Measurements from ENCODE around the gene FAM83F.

The FAM83F gene

DNA sequence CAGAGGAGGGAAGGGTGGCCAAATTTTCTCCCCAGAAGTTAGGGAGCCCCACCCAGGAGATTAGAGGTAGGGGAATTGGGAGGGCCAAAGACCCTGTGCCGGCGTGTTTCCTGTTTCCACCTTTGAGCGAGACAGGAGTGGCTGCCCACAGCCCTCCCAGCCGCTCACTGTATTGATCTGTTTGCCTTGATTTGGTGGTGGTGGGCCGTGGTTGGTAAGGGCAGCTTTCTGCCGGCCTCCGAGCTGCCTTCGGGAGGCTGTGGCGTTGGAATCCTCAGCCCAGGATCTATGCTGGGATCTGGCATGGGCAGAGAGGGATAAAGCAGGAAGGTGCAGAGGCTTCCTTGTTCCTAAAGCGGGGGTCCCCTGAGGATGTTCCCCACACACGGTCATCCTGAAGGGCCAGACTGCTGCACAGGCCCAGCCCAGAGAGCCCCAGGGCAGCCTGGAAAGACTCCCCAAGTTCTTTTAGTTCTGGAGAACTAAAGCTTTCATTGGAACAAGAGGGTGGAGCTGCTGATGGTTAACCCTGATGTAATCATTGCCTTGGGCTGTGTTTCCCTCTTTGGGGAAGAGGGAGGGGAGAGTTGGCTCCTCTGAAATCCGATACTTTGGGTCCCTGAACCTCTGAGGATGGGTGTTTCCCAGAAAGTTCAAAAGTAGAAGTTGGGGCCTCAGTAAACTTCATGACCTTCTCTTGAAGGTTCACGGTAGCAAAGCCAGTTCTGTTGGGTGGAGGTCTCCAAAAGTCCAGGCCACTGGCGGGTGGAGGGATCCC is 7.2 kb downstream of the FAM83F start:
- no peaks in the 10 kb centered on the region for H3K36me3 ChIP-seq (ENCODE audit: insufficient read depth, low read length)
- DNase-seq (ENCODE audit: low read depth, low spot score) = peak; percentile 60
- H3K9ac ChIP-seq (ENCODE audit: insufficient read length) = peak overlapping the region; percentile 0
- H3K4me3 ChIP-seq = peak overlapping the region; percentile 31
- no peaks in the 10 kb centered on the region for H3K9me3 ChIP-seq (ENCODE audit: low read depth, low read length)
- peak overlapping the region; percentile 49 for H3K27ac ChIP-seq
- no peak for TF ChIP-seq EZH2 (IDR thresholded peaks at IDR 0.05)
- TF ChIP-seq POLR2AphosphoS5 (IDR thresholded peaks at IDR 0.05; ENCODE audit: borderline replicate concordance, low read depth, low read length) = no peak
- TF ChIP-seq FOXP2 (optimal IDR thresholded peaks at IDR 0.05; ENCODE audit: control extremely low read depth, extremely low read length, insufficient read depth) = no peak

DNA sequence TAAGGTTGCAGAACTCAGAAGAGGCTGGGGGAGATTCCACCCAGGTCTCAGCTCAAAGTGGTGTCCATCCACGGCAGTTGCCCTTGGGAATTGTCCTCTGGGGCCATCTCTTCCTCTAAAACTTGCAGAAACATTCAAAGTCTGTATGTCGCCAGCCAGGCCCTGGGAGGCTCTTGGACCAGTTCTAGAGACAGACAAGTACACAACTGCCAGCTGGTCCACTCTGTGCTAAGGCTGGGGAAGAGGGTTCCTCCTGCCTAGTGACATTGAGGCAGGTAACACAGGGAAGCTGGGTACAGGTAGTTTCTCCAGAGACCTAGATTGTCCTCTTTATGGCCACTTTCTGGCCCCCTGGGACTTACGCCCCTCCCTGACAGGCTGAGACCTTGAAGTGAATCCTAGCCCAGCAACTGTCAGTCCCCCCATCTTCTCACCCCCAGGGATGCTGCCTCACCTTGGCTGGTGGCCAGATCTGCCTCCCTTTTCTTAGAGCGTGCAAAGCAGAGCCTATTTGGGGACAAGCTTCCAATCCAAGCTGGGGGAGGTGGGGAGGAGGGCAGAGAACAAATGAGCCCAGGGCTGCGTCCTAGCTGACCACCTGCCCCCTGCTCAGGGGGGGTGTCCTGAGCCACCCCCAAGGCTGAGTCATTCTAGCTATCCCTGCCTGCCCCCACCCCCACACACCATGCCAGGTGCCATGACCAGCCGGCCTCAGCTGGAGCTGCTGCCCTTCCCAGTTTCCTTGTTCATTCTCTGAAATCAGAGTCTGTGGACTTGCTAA is 8.4 kb downstream of the FAM83F start:
- Histone ChIP-seq H3K36me3 (ENCODE audit: insufficient read depth, low read length) (no peaks in the 10 kb centered on the region), H3K27ac (no peak overlapping the region), H3K9me3 (ENCODE audit: low read depth, low read length) (no peaks in the 10 kb centered on the region), H3K9ac (ENCODE audit: insufficient read length) (no peak overlapping the region), H3K4me3 (no peak overlapping the region)
- TF ChIP-seq EZH2 (IDR thresholded peaks at IDR 0.05) = no peak
- TF ChIP-seq POLR2AphosphoS5 (IDR thresholded peaks at IDR 0.05; ENCODE audit: borderline replicate concordance, low read depth, low read length) = no peak
- TF ChIP-seq FOXP2 (optimal IDR thresholded peaks at IDR 0.05; ENCODE audit: control extremely low read depth, extremely low read length, insufficient read depth) = no peak
- no peak for DNase-seq (ENCODE audit: low read depth, low spot score)

DNA sequence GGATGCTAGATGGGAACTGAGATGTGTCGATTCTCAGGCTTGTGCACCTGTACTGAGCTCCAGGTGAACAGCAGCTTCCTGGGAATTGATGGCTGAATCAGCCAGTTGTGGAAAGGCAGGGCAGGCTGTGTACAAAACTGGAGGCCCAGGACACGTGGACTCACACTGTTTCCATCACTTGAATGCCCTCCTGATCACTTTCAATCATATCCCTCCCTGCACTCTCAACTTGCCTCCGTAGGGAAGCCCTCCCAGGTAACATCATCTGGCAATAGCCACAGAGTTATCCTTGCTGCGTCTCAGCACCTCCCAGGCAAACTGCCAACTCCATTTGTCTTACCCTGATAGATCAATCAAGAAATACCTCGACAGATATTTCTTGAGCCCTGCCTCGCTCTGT is 10.1 kb downstream of the FAM83F start:
- DNase-seq (ENCODE audit: low read depth, low spot score) = no peak
- TF ChIP-seq EZH2 (IDR thresholded peaks at IDR 0.05) (no peak), POLR2AphosphoS5 (IDR thresholded peaks at IDR 0.05; ENCODE audit: borderline replicate concordance, low read depth, low read length) (no peak), FOXP2 (optimal IDR thresholded peaks at IDR 0.05; ENCODE audit: control extremely low read depth, extremely low read length, insufficient read depth) (no peak)
- H3K27ac ChIP-seq = no peak overlapping the region

DNA sequence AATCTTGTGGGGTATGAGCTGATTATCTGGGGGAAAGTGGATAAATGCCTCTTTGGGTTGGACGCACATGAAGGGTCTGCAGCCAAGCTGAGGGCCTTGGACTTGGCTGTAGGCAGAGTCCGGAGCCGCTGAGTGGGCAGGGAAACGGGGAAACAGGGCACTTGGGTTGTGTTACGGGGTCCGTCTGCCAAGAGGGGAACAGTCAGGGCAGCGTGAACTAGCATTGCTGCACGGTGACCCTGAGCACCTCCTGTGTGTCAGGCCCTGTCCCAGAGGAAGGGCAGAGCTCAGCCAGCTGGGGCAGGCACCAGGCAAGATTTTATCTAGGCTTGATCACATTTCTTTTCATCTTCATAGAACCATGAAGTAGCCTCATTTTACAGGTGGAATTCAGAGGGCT is 11.9 kb downstream of the FAM83F start:
- Histone ChIP-seq H3K4me3 (no peak overlapping the region), H3K27ac (no peak overlapping the region), H3K9ac (ENCODE audit: insufficient read length) (no peak overlapping the region), H3K9me3 (ENCODE audit: low read depth, low read length) (no peaks in the 10 kb centered on the region), H3K36me3 (ENCODE audit: insufficient read depth, low read length) (no peaks in the 10 kb centered on the region)
- DNase-seq (ENCODE audit: low read depth, low spot score) = no peak
- TF ChIP-seq EZH2 (IDR thresholded peaks at IDR 0.05) (no peak), FOXP2 (optimal IDR thresholded peaks at IDR 0.05; ENCODE audit: control extremely low read depth, extremely low read length, insufficient read depth) (no peak), POLR2AphosphoS5 (IDR thresholded peaks at IDR 0.05; ENCODE audit: borderline replicate concordance, low read depth, low read length) (no peak)

More for the DNA sequence above, 10.1 kb downstream of the FAM83F start:
- no peak overlapping the region for H3K4me3 ChIP-seq
- H3K36me3 ChIP-seq (ENCODE audit: insufficient read depth, low read length) = no peaks in the 10 kb centered on the region
- no peak overlapping the region for H3K9ac ChIP-seq (ENCODE audit: insufficient read length)
- H3K9me3 ChIP-seq (ENCODE audit: low read depth, low read length) = no peaks in the 10 kb centered on the region

DNA sequence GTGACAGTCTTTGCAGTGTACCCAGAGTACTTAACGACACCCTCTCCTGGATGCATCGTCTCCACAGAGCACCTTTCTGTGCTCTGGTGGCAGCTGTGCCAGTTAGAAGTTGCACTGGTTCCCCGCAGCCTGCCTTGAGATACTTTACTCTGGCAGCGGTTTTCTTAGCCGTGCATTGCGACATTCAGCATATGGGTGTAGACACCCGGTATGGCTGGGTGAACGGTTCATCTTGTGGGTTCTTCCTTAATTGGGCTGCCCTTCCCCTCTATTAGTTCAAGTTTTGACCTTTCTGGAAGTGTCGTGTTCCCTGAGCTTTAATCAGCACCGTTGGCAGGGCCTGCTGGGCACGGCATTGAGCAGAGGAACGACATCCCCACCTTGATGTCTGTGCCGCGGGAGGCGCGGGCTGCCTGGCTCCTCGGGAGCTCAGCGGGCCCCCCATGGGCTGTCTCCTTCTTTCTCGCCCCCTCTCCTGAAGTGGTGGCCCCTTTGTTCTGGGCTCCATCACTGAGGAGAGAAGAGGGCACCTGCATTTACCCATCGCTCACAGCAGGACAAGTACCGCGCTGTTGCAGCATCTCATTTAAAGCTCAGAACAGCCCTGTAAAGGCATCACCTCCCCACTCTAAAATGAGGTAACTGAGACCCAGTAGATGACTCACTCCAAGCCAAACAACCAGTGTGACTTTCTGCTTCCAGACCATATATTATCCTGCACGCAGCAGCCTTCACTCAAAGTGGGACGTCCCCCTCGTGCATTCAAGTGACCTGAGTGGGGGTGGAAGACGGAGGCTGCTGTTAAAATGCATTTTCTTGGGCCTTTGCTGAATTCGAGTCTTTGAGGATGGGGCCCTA is 13.3 kb downstream of the FAM83F start:
- TF ChIP-seq EZH2 (IDR thresholded peaks at IDR 0.05) (no peak), FOXP2 (optimal IDR thresholded peaks at IDR 0.05; ENCODE audit: control extremely low read depth, extremely low read length, insufficient read depth) (no peak), POLR2AphosphoS5 (IDR thresholded peaks at IDR 0.05; ENCODE audit: borderline replicate concordance, low read depth, low read length) (no peak)
- Histone ChIP-seq H3K36me3 (ENCODE audit: insufficient read depth, low read length) (no peaks in the 10 kb centered on the region), H3K4me3 (no peak overlapping the region), H3K27ac (no peak overlapping the region), H3K9me3 (ENCODE audit: low read depth, low read length) (no peaks in the 10 kb centered on the region), H3K9ac (ENCODE audit: insufficient read length) (no peak overlapping the region)
- DNase-seq (ENCODE audit: low read depth, low spot score) = no peak

DNA sequence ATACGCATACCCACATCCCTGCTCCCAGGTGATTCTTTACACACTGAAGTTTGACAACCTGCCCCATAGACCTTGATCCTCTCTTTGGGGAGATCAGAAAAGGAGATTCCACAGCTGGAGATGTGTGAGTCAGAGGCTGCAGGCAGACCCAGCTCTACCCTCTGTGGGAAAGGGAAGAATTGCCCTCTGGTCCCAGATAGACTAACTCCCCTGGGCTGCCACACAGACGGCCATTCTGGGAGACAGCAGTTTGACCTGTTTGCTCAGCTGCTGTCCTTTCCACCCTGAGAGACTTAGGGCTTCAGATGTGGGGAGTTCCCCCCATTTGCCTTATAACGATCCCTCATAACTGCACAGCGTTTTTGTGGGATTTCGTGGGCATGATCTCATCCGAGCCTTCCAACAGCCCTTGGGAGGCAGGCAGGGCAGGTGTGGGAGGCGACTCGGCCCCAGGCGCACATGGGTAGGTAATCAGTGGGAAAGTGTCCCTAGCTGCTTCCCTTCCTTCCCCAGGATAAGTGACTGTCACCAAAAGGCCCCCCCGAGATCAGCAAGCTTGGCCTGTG is 14.1 kb downstream of the FAM83F start:
- no peaks in the 10 kb centered on the region for H3K9me3 ChIP-seq (ENCODE audit: low read depth, low read length)
- H3K4me3 ChIP-seq = no peak overlapping the region
- H3K36me3 ChIP-seq (ENCODE audit: insufficient read depth, low read length) = no peaks in the 10 kb centered on the region
- H3K9ac ChIP-seq (ENCODE audit: insufficient read length) = no peak overlapping the region
- H3K27ac ChIP-seq = no peak overlapping the region
- DNase-seq (ENCODE audit: low read depth, low spot score) = no peak
- no peak for TF ChIP-seq FOXP2 (optimal IDR thresholded peaks at IDR 0.05; ENCODE audit: control extremely low read depth, extremely low read length, insufficient read depth)
- no peak for TF ChIP-seq EZH2 (IDR thresholded peaks at IDR 0.05)
- no peak for TF ChIP-seq POLR2AphosphoS5 (IDR thresholded peaks at IDR 0.05; ENCODE audit: borderline replicate concordance, low read depth, low read length)

DNA sequence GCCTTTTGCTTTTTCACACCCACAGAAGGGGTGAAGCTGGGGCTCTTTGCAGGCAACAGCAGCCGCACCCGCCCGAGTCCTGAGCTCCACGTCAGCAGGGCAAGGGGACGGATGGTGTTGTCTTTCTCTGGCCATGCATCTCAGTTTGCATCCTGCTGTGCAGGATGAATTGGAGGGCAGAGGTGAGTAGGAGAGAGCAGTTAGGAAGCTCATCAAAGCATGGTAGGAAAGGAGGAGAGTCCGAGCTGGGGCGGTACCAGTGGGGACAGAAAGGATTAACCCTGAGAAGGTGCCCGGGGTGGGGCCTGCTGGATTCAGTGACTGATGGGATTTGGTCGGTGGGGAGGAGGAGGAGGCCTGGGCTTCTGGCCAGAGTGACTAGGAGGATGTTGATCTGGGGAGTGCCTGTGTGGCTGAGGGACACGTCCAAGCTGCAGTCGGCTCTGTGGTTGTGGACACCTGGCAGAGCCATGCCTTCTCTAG is 14.6 kb downstream of the FAM83F start:
- Histone ChIP-seq H3K9me3 (ENCODE audit: low read depth, low read length) (no peaks in the 10 kb centered on the region), H3K36me3 (ENCODE audit: insufficient read depth, low read length) (no peaks in the 10 kb centered on the region), H3K9ac (ENCODE audit: insufficient read length) (no peak overlapping the region), H3K27ac (no peak overlapping the region), H3K4me3 (no peak overlapping the region)
- TF ChIP-seq FOXP2 (optimal IDR thresholded peaks at IDR 0.05; ENCODE audit: control extremely low read depth, extremely low read length, insufficient read depth) = no peak
- TF ChIP-seq EZH2 (IDR thresholded peaks at IDR 0.05) = no peak
- TF ChIP-seq POLR2AphosphoS5 (IDR thresholded peaks at IDR 0.05; ENCODE audit: borderline replicate concordance, low read depth, low read length) = no peak
- DNase-seq (ENCODE audit: low read depth, low spot score) = no peak

Data from SK-N-MC (cell line).